ENCODE data around the gene ERN1.

GRCh38 chr17:64157669-64158180 is 27.8 kb upstream of the ERN1 start:
- TF ChIP-seq, protein P1, sequence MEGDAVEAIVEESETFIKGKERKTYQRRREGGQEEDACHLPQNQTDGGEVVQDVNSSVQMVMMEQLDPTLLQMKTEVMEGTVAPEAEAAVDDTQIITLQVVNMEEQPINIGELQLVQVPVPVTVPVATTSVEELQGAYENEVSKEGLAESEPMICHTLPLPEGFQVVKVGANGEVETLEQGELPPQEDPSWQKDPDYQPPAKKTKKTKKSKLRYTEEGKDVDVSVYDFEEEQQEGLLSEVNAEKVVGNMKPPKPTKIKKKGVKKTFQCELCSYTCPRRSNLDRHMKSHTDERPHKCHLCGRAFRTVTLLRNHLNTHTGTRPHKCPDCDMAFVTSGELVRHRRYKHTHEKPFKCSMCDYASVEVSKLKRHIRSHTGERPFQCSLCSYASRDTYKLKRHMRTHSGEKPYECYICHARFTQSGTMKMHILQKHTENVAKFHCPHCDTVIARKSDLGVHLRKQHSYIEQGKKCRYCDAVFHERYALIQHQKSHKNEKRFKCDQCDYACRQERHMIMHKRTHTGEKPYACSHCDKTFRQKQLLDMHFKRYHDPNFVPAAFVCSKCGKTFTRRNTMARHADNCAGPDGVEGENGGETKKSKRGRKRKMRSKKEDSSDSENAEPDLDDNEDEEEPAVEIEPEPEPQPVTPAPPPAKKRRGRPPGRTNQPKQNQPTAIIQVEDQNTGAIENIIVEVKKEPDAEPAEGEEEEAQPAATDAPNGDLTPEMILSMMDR (conservative IDR thresholded peaks at IDR 0.05; ENCODE audit: low read length): no peak
- no peak for TF ChIP-seq EZH2phosphoT487 (IDR thresholded peaks at IDR 0.05; ENCODE audit: borderline replicate concordance)
